Neural crest cell (in vitro differentiated cells): Measurements from ENCODE around the gene APMAP. TPM values are rescaled to one million over a fixed set of nuclear protein-coding genes. Genes with fewer than 3 reads are reported as not detected.

Source experiments
- DNase-seq: peaks from one replicate; pipeline ENCODE4 v3.0.0; 2021; ENCODE audit warnings: low read depth, mixed read lengths, low spot score
- H3K27ac Mint-ChIP-seq: one replicate; pipeline ENCODE4 v1.8.0; 2021; ENCODE audit warnings: mild to moderate bottlenecking, mixed read lengths; ENCODE audit not compliant: unreplicated experiment
- H3K27me3 Mint-ChIP-seq: 2 replicates; pipeline ENCODE4 v1.8.0; 2021; ENCODE audit warnings: low read depth, mild to moderate bottlenecking, mixed read lengths
- H3K36me3 Mint-ChIP-seq: 2 replicates; pipeline ENCODE4 v1.8.0; 2021; ENCODE audit warnings: low read depth, mild to moderate bottlenecking, mixed read lengths
- H3K4me1 Mint-ChIP-seq: 2 replicates; pipeline ENCODE4 v1.8.0; 2021; ENCODE audit warnings: mixed read lengths
- H3K4me3 Mint-ChIP-seq: one replicate; pipeline ENCODE4 v1.8.0; 2021; ENCODE audit warnings: mild to moderate bottlenecking, mixed read lengths
- H3K9me3 Mint-ChIP-seq: 2 replicates; pipeline ENCODE4 v1.8.0; 2021; ENCODE audit warnings: mixed read lengths
- CTCF ChIP-seq: fragments of 200-600 bp; sonication (generic); conservative IDR thresholded peaks from 2 replicates; pipeline ENCODE4 v1.5.0; 2021; ENCODE audit warnings: antibody characterized with exemption, mild to moderate bottlenecking
- total RNA-seq: library from RNA; stranded (reverse); gene quantifications from 2 replicates; pipeline ENCODE4 v1.2.1, GENCODE V29; 2021

APMAP gene
- total RNA-seq, 1 donor from 2014 or later: 88.6 TPM

- no peaks in the 10 kb centered on the region for H3K36me3 Mint-ChIP-seq
- H3K4me3 Mint-ChIP-seq: no peak overlapping the region
- H3K4me1 Mint-ChIP-seq: peaks cover 11% of the 10 kb centered on the region
- H3K27ac Mint-ChIP-seq: no peak overlapping the region
- H3K9me3 Mint-ChIP-seq: no peaks in the 10 kb centered on the region
- peaks cover 6% of the 10 kb centered on the region for H3K27me3 Mint-ChIP-seq
- no peak for TF ChIP-seq CTCF
- no peak for DNase-seq
These were observed 77.1 kb downstream of the APMAP start for GRCh38 chr20:24915440-24915839.

- Mint-ChIP-seq H3K4me3 (no peak overlapping the region), H3K9me3 (no peaks in the 10 kb centered on the region), H3K36me3 (no peaks in the 10 kb centered on the region), H3K27ac (no peak overlapping the region), H3K4me1 (peaks cover 5% of the 10 kb centered on the region), H3K27me3 (peaks cover 6% of the 10 kb centered on the region)
- no peak for TF ChIP-seq CTCF
- no peak for DNase-seq
These were observed 77.9 kb downstream of the APMAP start for GRCh38 chr20:24914388-24915241.

- H3K27me3 Mint-ChIP-seq: peaks cover 6% of the 10 kb centered on the region
- H3K4me3 Mint-ChIP-seq: no peak overlapping the region
- H3K4me1 Mint-ChIP-seq: no peaks in the 10 kb centered on the region
- no peak for TF ChIP-seq CTCF
- DNase-seq: no peak
- H3K27ac Mint-ChIP-seq: no peak overlapping the region
- no peaks in the 10 kb centered on the region for H3K36me3 Mint-ChIP-seq
- H3K9me3 Mint-ChIP-seq: no peaks in the 10 kb centered on the region
These were observed 79.4 kb downstream of the APMAP start for GRCh38 chr20:24913076-24913628.

Other genes starting within 250 kb of the APMAP start
- not detected in 2 replicates for gene CST7, start 43.5 kb downstream of the APMAP start, total RNA-seq
- gene ACSS1, start 65.4 kb upstream of the APMAP start, total RNA-seq: 13.1 and 14.0 TPM in 2 replicates
- gene VSX1, start 89.4 kb upstream of the APMAP start, total RNA-seq: 3.8 and 4.2 TPM in 2 replicates
- gene ENTPD6, start 203.0 kb upstream of the APMAP start, total RNA-seq: 70.0 and 73.4 TPM in 2 replicates